IMR-90 (cell line): ENCODE results near the gene RGMA. TPM values are rescaled to one million over a fixed set of nuclear protein-coding genes. Genes with fewer than 3 reads are reported as not detected.

Experiments used
- ATAC-seq: fragments of 200-7000 bp; cut with Tn5 transposase; 2 replicates; pipeline ENCODE4 v1.9.1; 2020; ENCODE audit warnings: low read depth, mild to moderate bottlenecking, moderate library complexity
- BruUV-seq: library from RNA; stranded (reverse); fragments of 400-500 nt; replicated peaks from 2 replicates; lab custom pipeline; 2021; lab: Mats Ljungman, UMichigan
- CTCF ChIA-PET: fragments of 300-600 bp; formaldehyde crosslinking; extraction: SDS; loops from one replicate; lab custom pipeline; 2021; ENCODE audit warnings: antibody characterized with exemption; lab: Yijun Ruan, JAX
- POLR2A ChIA-PET: fragments of 300-600 bp; sonication (Branson Sonifier 250); formaldehyde crosslinking; loops from one replicate; lab custom pipeline; 2022; ENCODE audit warnings: antibody characterized with exemption; ENCODE audit not compliant: unreplicated experiment; lab: Charles Lee
- DNase-seq: peaks from one replicate; pipeline ENCODE4 v3.0.0; 2013
- H2AFZ ChIP-seq: replicated peaks from 2 replicates; pipeline ENCODE3; 2013; ENCODE audit warnings: low read length, mild to moderate bottlenecking; ENCODE audit not compliant: poor library complexity
- H2AK5ac ChIP-seq: 2 replicates; pipeline ENCODE4 v1.6.1; 2013; ENCODE audit warnings: low read depth, low read length, inconsistent platforms
- H2AK9ac ChIP-seq: replicated peaks from 2 replicates; pipeline ENCODE3; 2013; ENCODE audit warnings: mild to moderate bottlenecking, low read depth, low read length, moderate library complexity; ENCODE audit not compliant: poor library complexity
- H2BK120ac ChIP-seq: 2 replicates; pipeline ENCODE4 v1.6.1; 2013; ENCODE audit warnings: low read depth, low read length, inconsistent platforms
- H2BK15ac ChIP-seq: 3 replicates; pipeline ENCODE4 v1.6.1; 2013; ENCODE audit warnings: low read depth, low read length, inconsistent platforms
- H2BK20ac ChIP-seq: 2 replicates; pipeline ENCODE4 v1.6.1; 2013; ENCODE audit warnings: low read depth, mild to moderate bottlenecking, inconsistent platforms, low read length, moderate library complexity
- H2BK5ac ChIP-seq: 2 replicates; pipeline ENCODE4 v1.6.1; 2013; ENCODE audit warnings: mild to moderate bottlenecking, low read depth, low read length, inconsistent platforms; ENCODE audit not compliant: poor library complexity, severe bottlenecking
- H3K14ac ChIP-seq: replicated peaks from 2 replicates; pipeline ENCODE4 v1.6.1; 2013; ENCODE audit warnings: low read depth, low read length, inconsistent platforms
- H3K18ac ChIP-seq: 2 replicates; pipeline ENCODE4 v1.6.1; 2013; ENCODE audit warnings: low read depth, low read length, control low read depth
- H3K23ac ChIP-seq: 2 replicates; pipeline ENCODE4 v1.6.1; 2013; ENCODE audit warnings: low read depth, low read length, inconsistent platforms
- H3K27ac ChIP-seq: 2 replicates; pipeline ENCODE4 v1.5.1; 2013; ENCODE audit warnings: mild to moderate bottlenecking, control low read depth, low read length; ENCODE audit not compliant: insufficient read depth
- H3K27me3 ChIP-seq: 2 replicates; pipeline ENCODE4 v1.6.1; 2013; ENCODE audit warnings: low read length; ENCODE audit not compliant: control insufficient read depth, insufficient read depth
- H3K36me3 ChIP-seq: 2 replicates; pipeline ENCODE4 v1.6.1; 2013; ENCODE audit warnings: low read length, mixed read lengths; ENCODE audit not compliant: control insufficient read depth, insufficient read depth
- H3K4ac ChIP-seq: 2 replicates; pipeline ENCODE4 v1.6.1; 2013; ENCODE audit warnings: low read depth, low read length, inconsistent platforms
- H3K4me1 ChIP-seq: 2 replicates; pipeline ENCODE4 v1.6.1; 2013; ENCODE audit warnings: low read length, mixed read lengths; ENCODE audit not compliant: control insufficient read depth, insufficient read depth
- H3K4me2 ChIP-seq: 2 replicates; pipeline ENCODE4 v1.6.1; 2013; ENCODE audit warnings: low read depth, mild to moderate bottlenecking, control low read depth, low read length, moderate library complexity
- H3K4me3 ChIP-seq: 2 replicates; pipeline ENCODE4 v1.5.1; 2013; ENCODE audit warnings: low read depth, mild to moderate bottlenecking, control low read depth, low read length, moderate library complexity; ENCODE audit not compliant: insufficient read depth
- H3K56ac ChIP-seq: 2 replicates; pipeline ENCODE4 v1.6.1; 2013; ENCODE audit warnings: low read length, inconsistent platforms; ENCODE audit not compliant: insufficient read depth; ENCODE audit errors: extremely low read depth
- H3K79me1 ChIP-seq, 2 experiments: 2 replicates each; pipeline ENCODE4 v1.6.1; 2013; ENCODE audit warnings: low read length in 2 of 2, inconsistent platforms in 1 of 2, low read depth in 1 of 2
- H3K9ac ChIP-seq: 2 replicates; pipeline ENCODE4 v1.6.1; 2013; ENCODE audit warnings: low read depth, low read length, control low read depth
- H3K9me1 ChIP-seq: 2 replicates; pipeline ENCODE4 v1.6.1; 2013; ENCODE audit warnings: low read length, inconsistent platforms; ENCODE audit not compliant: insufficient read depth
- H3K9me3 ChIP-seq: 2 replicates; pipeline ENCODE4 v1.6.1; 2013; ENCODE audit warnings: low read length; ENCODE audit not compliant: control insufficient read depth, insufficient read depth
- H4K20me1 ChIP-seq: 2 replicates; pipeline ENCODE4 v1.6.1; 2013; ENCODE audit warnings: low read length, inconsistent platforms; ENCODE audit not compliant: insufficient read depth
- H4K5ac ChIP-seq: 2 replicates; pipeline ENCODE4 v1.6.1; 2013; ENCODE audit warnings: mild to moderate bottlenecking, low read depth, low read length, control low read depth
- H4K8ac ChIP-seq, 2 experiments: 2 replicates each; pipeline ENCODE4 v1.6.1; 2013; ENCODE audit warnings: low read depth in 2 of 2, low read length in 2 of 2, control low read depth in 1 of 2, inconsistent platforms in 1 of 2
- H4K91ac ChIP-seq: 2 replicates; pipeline ENCODE4 v1.6.1; 2013; ENCODE audit warnings: low read depth, low read length, inconsistent platforms; ENCODE audit not compliant: insufficient read depth
- CEBPB ChIP-seq: IDR thresholded peaks from 2 replicates; pipeline ENCODE4 v1.6.1; 2012; ENCODE audit warnings: low read depth, low read length, improper control_type of control experiment
- FOS ChIP-seq: fragments of 150-350 bp; IDR thresholded peaks from 2 replicates; pipeline ENCODE4 v1.6.1; 2016; ENCODE audit warnings: low read depth, low read length
- MXI1 ChIP-seq: IDR thresholded peaks from 2 replicates; pipeline ENCODE4 v1.6.1; 2012; ENCODE audit warnings: low read depth, mild to moderate bottlenecking, low read length, moderate library complexity, borderline replicate concordance
- NFE2L2 ChIP-seq: fragments of 150-350 bp; IDR thresholded peaks from 2 replicates; pipeline ENCODE4 v1.6.1; 2016; ENCODE audit warnings: low read depth, mild to moderate bottlenecking, low read length
- RAD21 ChIP-seq: IDR thresholded peaks from 2 replicates; pipeline ENCODE4 v1.6.1; 2012; ENCODE audit warnings: low read length, improper control_type of control experiment
- RCOR1 ChIP-seq: IDR thresholded peaks from 2 replicates; pipeline ENCODE4 v1.6.1; 2012; ENCODE audit warnings: mild to moderate bottlenecking, low read length, improper control_type of control experiment; ENCODE audit not compliant: insufficient replicate concordance
- SMC3 ChIP-seq: fragments of 150-350 bp; IDR thresholded peaks from 2 replicates; pipeline ENCODE4 v1.6.1; 2016; ENCODE audit warnings: low read depth, mild to moderate bottlenecking, antibody characterized with exemption, low read length, moderate library complexity
- WGBS, 2 experiments: methylation state at CpG; one replicate each; pipeline versions ENCODE4 v1.1.5 to v1.1.7; 2013; ENCODE audit warnings: missing lambda C conversion rate in 2 of 2; ENCODE audit not compliant: insufficient read length in 1 of 2; ENCODE audit errors: extremely low coverage in 2 of 2; 5-methylcytosine and 5-hydroxymethylcytosine counted together
- dilution Hi-C: fragments of 300-500 bp; cut with HindIII; formaldehyde crosslinking; loops from one replicate; pipeline ENCODE4 v1.14.3; 2018; ENCODE audit warnings: low sequenced_read_pairs; ENCODE audit not compliant: unreplicated experiment
- in situ Hi-C: fragments of 300-500 bp; cut with MboI; formaldehyde crosslinking; loops from 3 replicates; pipeline ENCODE4 v1.14.3; 2019; ENCODE audit warnings: low sequenced_read_pairs, inconsistent platforms, mixed read lengths
- intact Hi-C: fragments of 100-400 bp; cut with micrococcal nuclease; formaldehyde crosslinking; loops from 2 replicates; pipeline ENCODE4 v1.10.0; 2022
- polyA plus RNA-seq, 3 experiments: library from polyadenylated mRNA; depleted of rRNA; stranded (reverse); fragments of >200 nt; gene quantifications; 2 replicates each; pipeline ENCODE4 v1.2.3, GENCODE V29; 2012; ENCODE audit warnings: low replicate concordance in 1 of 3
- total RNA-seq: library from RNA; depleted of rRNA; stranded (reverse); fragments of >200 nt; gene quantifications from 2 replicates; pipeline ENCODE4 v1.2.3, GENCODE V29; 2012
- TF ChIP-seq, protein P1 (sequence below): fragments of 150-350 bp; IDR thresholded peaks from 2 replicates; pipeline ENCODE4 v1.6.1; 2017; ENCODE audit warnings: mild to moderate bottlenecking, antibody characterized with exemption, low read length, low read depth

The RGMA gene
- total and polyA plus RNA-seq, 2 of the 4 experiments (the other 2 are of a cell fraction) = 0.18 to 0.26 TPM

DNA sequence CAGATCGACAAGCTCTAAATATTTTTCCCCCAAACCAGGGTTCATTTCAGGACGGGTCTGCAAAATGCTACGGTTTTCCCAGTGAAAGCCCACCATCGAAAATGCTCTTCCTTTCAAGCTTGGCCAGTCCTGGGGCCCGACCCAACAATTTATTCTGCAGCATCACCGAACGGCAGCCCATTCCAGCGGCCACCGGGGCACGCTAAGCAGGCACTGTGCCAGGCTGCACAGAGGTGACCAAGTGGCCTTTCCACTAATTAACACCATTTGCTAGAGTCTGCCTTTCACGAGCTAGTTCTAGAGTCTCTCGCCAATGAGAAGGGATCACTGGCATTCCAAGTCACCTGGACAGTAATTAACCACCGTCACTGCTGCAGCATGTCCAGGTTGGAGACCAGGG is 14.4 kb downstream of the RGMA start:
- no peak overlapping the region for H2BK15ac ChIP-seq
- H3K4me3 ChIP-seq = no peak overlapping the region
- H2AFZ ChIP-seq = no peak overlapping the region
- intact Hi-C loops (no loop called here), dilution Hi-C loops (no loop called here), in situ Hi-C loops (no loop called here)
- no peak overlapping the region for H3K18ac ChIP-seq
- no peak overlapping the region for H2AK9ac ChIP-seq
- TF ChIP-seq FOS (no peak), CEBPB (no peak), MXI1 (no peak), SMC3 (no peak), RCOR1 (no peak), RAD21 (no peak), NFE2L2 (no peak)
- TF ChIP-seq, protein P1, sequence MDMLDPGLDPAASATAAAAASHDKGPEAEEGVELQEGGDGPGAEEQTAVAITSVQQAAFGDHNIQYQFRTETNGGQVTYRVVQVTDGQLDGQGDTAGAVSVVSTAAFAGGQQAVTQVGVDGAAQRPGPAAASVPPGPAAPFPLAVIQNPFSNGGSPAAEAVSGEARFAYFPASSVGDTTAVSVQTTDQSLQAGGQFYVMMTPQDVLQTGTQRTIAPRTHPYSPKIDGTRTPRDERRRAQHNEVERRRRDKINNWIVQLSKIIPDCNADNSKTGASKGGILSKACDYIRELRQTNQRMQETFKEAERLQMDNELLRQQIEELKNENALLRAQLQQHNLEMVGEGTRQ = no peak
- WGBS, 2 experiments = 81% methylated on average over 8 of the region's 13 CpGs; no CpG with 5 or more reads in 1 of the 2 experiments
- no peak overlapping the region for H3K56ac ChIP-seq
- H3K14ac ChIP-seq = no peak overlapping the region
- H3K9ac ChIP-seq = no peak overlapping the region
- BruUV-seq = no TSS peak
- CTCF ChIA-PET = no interaction called here
- no peak overlapping the region for H3K27ac ChIP-seq
- H3K36me3 ChIP-seq = no peaks in the 10 kb centered on the region
- H4K8ac ChIP-seq = no peak overlapping the region
- no peak overlapping the region for H3K4me2 ChIP-seq
- no peak overlapping the region for H2BK5ac ChIP-seq
- no peak for ATAC-seq
- H3K9me3 ChIP-seq = no peaks in the 10 kb centered on the region
- peaks cover 48% of the 10 kb centered on the region for H3K27me3 ChIP-seq
- H4K5ac ChIP-seq = no peak overlapping the region
- no peaks in the 10 kb centered on the region for H3K9me1 ChIP-seq
- no peak for DNase-seq
- no peaks in the 10 kb centered on the region; the same call in 1 of the 2 replicates for H3K4me1 ChIP-seq
- no peak overlapping the region for H4K91ac ChIP-seq
- H2BK120ac ChIP-seq = no peak overlapping the region
- no peak overlapping the region for H2BK20ac ChIP-seq
- no peaks in the 10 kb centered on the region for H3K79me1 ChIP-seq
- no peak overlapping the region for H2AK5ac ChIP-seq
- H3K4ac ChIP-seq = no peak overlapping the region
- POLR2A ChIA-PET = no interaction called here
- H4K20me1 ChIP-seq = no peaks in the 10 kb centered on the region
- H3K23ac ChIP-seq = no peak overlapping the region
